GM18861 (cell line): ENCODE measurements around the gene ENGASE.

ENCODE experiments used
- ATAC-seq: cut with Tn5 transposase; IDR thresholded peaks from one replicate; pipeline ENCODE4 v1.9.1; 2021; ENCODE audit not compliant: unreplicated experiment

ENGASE gene

GRCh38 chr17:79113699-79114457 is 39.3 kb downstream of the ENGASE start:
- ATAC-seq = no peak

DNA sequence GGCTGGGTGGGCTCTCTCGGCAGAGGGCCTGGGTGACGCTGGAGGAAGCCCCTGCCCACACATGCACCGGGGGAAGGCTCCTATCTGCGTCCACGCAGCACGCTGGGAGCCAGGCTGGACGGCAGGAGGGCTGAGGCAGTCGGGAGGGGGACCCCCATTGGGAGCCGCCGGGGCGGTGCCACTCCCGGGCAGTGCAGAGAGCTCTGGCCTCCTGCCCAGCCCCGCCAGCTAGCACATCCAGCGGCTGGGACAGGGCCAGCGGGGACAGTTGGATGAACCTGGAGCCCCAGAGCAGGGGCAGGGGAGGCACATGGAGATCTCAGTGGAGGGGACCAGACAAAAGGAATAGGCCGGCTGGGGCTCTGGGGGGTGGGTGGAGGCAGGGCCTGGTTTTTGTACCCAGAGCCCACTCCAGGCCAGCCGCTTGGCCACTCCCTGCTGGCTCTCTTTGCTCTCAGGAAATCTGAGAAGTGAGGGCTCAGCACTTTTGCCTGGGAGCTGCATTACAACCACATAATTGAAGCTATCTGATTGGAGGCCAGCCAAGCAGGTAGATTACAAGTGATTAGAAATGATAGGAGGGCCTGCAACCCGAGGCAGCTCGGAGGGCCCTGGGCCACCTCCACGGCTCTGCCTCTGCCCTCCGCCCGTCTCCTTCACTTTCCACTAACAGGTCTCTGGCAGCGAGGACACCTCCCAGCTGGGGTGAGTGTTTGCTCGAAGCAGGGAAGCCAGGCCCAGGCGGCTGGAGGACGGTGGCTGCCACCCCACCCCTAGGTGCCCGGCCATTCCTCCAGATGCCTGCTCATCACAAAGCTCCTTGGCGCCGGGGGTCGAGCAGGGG is 40.1 kb downstream of the ENGASE start:
- no peak for ATAC-seq

DNA sequence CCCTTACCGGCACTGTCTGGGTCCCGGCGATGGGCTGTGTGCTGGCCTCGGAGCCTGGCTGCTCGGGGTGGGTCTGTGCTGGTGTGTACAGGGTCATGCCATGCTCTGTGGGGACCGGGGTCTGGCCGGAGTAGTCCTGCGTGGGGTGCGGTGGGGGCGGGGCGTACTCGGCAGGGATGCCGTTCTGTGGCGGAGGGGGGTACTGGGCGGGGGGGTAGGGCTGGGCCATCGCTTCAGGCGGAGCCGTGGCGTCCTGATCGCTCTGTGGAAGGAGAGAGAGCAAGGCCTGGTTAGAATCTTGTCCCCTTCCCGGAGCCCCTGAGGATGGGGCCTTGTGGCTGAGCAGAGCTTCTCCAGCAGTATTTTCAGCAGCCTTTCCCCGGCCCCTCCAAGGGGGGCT is 40.9 kb downstream of the ENGASE start:
- ATAC-seq = no peak

GRCh38 chr17:79116575-79117368 is 42.1 kb downstream of the ENGASE start:
- ATAC-seq = no peak

- ATAC-seq = no peak
Measured at GRCh38 chr17:79117905-79118487, 43.4 kb downstream of the ENGASE start.

GRCh38 chr17:79118924-79119323 is 44.3 kb downstream of the ENGASE start:
- no peak for ATAC-seq

DNA sequence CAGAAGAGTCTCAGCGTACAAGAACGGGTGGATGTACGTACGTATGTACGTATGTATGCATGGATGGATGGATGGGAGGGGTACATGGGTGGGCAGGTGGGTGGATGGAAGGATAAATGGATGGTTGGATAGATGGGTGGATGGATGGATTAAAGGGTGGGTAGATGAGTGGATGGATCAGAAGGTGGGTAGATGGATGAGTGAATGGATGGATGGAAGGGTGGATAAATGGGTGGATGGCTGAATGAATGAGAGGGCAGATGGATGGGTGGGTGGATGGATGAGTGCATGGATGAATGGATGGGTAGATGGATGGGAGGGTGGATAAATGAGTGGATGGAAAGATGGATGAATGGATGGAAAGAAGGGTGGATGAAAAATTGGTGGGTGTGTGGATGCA is 45.6 kb downstream of the ENGASE start:
- no peak for ATAC-seq

GRCh38 chr17:79123988-79124387 is 49.4 kb downstream of the ENGASE start:
- no peak for ATAC-seq

GRCh38 chr17:79124513-79125209 is 50.0 kb downstream of the ENGASE start:
- ATAC-seq = no peak

GRCh38 chr17:79125503-79125902 is 50.9 kb downstream of the ENGASE start:
- ATAC-seq = no peak

GRCh38 chr17:79126139-79126538 is 51.5 kb downstream of the ENGASE start:
- ATAC-seq = no peak

GRCh38 chr17:79127534-79128135 is 53.0 kb downstream of the ENGASE start:
- no peak for ATAC-seq

- ATAC-seq = no peak
Measured at GRCh38 chr17:79129523-79129922, 54.9 kb downstream of the ENGASE start.

DNA sequence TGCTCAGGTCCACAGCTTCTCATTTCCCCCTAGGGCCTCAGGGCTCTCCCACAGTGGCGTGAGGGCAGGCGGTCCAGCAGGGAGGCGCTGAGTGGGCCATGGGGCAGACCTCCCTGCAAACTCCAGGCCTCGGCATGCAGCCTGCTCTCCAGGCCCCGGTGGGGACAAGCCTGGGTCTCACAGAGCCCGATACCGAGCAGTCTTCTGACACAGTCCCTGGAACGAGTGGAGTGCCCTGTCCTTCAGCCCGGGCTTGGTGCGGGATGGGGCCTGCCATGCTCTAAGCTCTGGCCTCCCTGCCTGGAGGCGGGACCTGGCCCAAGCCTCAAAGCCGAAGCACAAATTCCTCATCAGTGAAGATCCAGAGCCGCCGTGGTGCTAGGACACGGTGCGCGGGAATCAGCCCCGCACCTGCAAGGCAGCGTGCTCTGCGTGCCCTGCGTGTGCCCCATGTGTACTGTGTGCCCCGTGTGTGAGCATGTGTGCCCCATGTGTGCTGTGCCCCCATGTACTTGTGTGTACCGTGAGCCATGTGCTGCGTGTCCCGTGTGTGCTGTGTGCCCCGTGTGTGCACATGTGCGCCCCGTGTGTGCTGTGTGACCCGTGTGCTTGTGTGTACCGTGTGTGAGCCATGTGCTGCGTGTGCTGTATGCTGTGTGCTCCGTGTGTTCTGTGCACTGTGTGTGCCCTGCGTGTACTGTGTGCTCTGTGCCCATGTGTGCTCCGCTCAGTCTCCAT is 56.1 kb downstream of the ENGASE start:
- ATAC-seq = no peak

GRCh38 chr17:79131274-79131635 is 56.6 kb downstream of the ENGASE start:
- ATAC-seq = no peak

DNA sequence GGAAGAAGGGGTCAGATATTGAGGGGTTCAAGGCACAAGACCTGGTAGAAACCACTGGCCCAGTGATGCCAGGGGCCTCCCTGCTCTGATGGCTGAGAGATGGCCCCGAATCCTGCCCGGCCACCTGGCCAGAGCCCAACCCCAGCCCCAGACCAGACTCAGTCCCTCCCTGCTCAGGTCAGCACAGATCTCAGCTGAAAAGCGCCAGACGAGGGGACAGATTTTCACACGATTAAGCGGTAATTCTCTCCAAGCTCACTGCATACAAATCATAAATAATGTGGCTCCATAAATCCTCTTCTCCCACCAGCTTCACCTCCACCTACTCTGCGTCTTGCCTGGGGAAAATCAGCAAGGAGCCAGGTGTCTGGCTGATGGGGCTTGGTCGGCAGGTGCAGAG is 57.1 kb downstream of the ENGASE start:
- ATAC-seq = no peak

DNA sequence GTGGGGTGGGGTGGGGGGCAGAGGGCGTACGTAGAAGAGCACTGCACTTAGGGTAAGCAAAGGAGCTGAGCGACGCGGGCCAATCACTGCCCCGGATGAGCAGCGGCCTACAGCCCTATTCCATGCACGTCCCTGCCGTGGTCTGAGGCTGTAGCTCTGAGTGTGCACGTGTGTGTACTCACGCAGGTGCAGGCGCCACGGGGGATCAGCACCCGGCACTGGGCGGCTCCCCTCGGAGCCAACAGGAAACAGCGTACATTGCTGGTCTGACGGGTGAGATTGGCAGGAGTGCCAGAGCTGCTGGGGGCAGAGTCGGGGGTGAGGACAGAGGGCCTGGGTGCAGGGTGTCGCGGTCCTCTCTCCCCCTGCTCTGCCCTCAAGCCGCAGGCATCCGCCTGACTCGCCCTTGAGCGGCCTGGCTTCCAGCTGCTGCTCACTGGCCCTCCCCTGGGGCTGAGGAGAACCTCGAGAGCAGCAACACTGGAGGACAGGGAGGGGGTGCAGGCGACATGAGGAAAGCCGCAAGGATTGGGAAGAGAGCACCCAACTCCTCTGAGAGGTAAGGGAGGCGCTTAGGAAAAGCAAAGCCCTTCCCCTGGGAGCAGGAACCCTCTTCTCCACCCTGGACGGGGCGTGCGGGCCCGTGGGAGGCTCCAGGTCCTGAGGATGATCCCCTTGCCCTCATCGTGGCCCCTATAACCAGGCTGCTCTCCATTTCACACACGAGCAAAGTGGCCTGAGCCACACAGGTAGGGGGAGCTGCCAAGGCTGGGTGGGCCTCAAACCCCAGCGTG is 57.8 kb downstream of the ENGASE start:
- ATAC-seq = no peak

DNA sequence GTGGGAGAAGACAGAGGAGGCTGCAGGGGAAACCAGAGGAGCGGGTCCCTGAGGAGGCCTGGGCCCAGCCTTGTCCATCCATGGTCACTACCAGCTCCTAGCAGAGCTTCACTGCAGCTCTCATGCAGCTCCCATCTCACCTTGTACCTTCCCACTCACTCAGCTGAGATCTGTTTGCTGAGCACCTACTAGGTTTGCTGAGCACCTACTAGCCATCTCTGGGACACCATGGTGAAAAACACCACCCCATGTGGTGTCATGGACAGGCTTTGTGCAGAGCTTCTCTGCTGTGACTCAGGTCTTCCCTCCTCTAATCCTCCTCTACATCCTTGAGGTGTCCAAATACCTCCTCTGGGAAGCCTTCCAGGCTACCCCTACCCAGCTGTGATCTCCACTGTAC is 58.6 kb downstream of the ENGASE start:
- ATAC-seq = no peak

DNA sequence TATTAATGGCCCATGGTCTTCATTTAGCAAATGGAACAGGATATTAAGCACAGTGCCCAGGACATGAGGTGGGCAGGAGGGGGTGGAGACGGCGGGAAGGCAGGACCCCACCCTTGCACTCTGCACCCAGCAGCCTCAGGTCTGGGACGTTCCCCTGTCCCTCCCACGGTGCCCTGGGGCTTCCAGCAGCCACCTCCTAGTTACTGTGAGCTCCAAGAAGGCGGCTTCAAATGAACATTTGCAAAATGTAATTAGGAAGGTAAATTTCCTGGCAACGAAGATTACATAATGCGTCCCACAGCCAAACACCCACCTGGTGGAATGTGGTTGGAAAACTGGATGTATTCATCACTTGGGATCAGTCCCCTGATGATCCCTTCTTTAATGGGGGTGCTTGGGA is 59.4 kb downstream of the ENGASE start:
- no peak for ATAC-seq
